Calu3 (cell line): ENCODE measurements around the gene ARHGEF38. TPM values are rescaled to one million over a fixed set of nuclear protein-coding genes. Genes with fewer than 3 reads are reported as not detected.

ENCODE experiments used
- BruUV-seq: library from RNA; stranded (reverse); fragments of 400-500 nt; replicated peaks from 2 replicates; lab custom pipeline; 2021; lab: Mats Ljungman, UMichigan
- CTCF ChIA-PET: fragments of 300-600 bp; sonication (Branson Sonifier 250); formaldehyde crosslinking; loops from one replicate; lab custom pipeline; 2022; ENCODE audit warnings: antibody characterized with exemption; lab: Charles Lee
- DNase-seq: peaks from one replicate; pipeline ENCODE4 v3.0.0; 2022
- H3K27ac Mint-ChIP-seq: one replicate; pipeline ENCODE4 v1.8.0; 2022; ENCODE audit warnings: mixed read lengths; ENCODE audit not compliant: unreplicated experiment
- H3K27me3 Mint-ChIP-seq: one replicate; pipeline ENCODE4 v1.8.0; 2022; ENCODE audit warnings: mixed read lengths; ENCODE audit not compliant: unreplicated experiment
- H3K36me3 Mint-ChIP-seq: one replicate; pipeline ENCODE4 v1.8.0; 2022; ENCODE audit warnings: mild to moderate bottlenecking, moderate library complexity, mixed read lengths; ENCODE audit not compliant: insufficient read depth, unreplicated experiment
- H3K4me1 Mint-ChIP-seq: one replicate; pipeline ENCODE4 v1.8.0; 2022; ENCODE audit warnings: mild to moderate bottlenecking, low read depth, mixed read lengths; ENCODE audit not compliant: unreplicated experiment
- H3K4me3 Mint-ChIP-seq: one replicate; pipeline ENCODE4 v1.8.0; 2022; ENCODE audit warnings: mild to moderate bottlenecking, low read depth, moderate library complexity, mixed read lengths; ENCODE audit not compliant: unreplicated experiment
- H3K9me3 Mint-ChIP-seq: one replicate; pipeline ENCODE4 v1.8.0; 2022; ENCODE audit warnings: low read depth, mixed read lengths; ENCODE audit not compliant: unreplicated experiment
- CTCF ChIP-seq: fragments of 200-600 bp; IDR thresholded peaks from one replicate; pipeline ENCODE4 v1.8.0; 2022; ENCODE audit warnings: antibody characterized with exemption; ENCODE audit not compliant: unreplicated experiment
- intact Hi-C: fragments of 100-400 bp; cut with micrococcal nuclease; formaldehyde crosslinking; loops from one replicate; pipeline ENCODE4 v1.10.0; 2022; ENCODE audit not compliant: unreplicated experiment
- total RNA-seq: library from RNA; stranded (reverse); gene quantifications from 2 replicates; pipeline ENCODE4 v1.2.3, GENCODE V29; 2022

Gene ARHGEF38
- total RNA-seq, 1 experiment from 2014 or later, result 16.6 TPM

- TF ChIP-seq CTCF, result no peak
- Mint-ChIP-seq H3K27me3 (no peaks in the 10 kb centered on the region), H3K4me1 (no peaks in the 10 kb centered on the region), H3K9me3 (no peaks in the 10 kb centered on the region), H3K36me3 (peaks cover 7% of the 10 kb centered on the region), H3K27ac (no peak overlapping the region), H3K4me3 (no peak overlapping the region)
- intact Hi-C loops, result no loop called here
- DNase-seq, result no peak
- BruUV-seq, result no TSS peak
- CTCF ChIA-PET, result no interaction called here
Observed at GRCh38 chr4:105645440-105645839, 93.0 kb downstream of the ARHGEF38 start.

- peaks cover 7% of the 10 kb centered on the region for H3K36me3 Mint-ChIP-seq
- BruUV-seq, result no TSS peak
- H3K27me3 Mint-ChIP-seq, result no peaks in the 10 kb centered on the region
- no peak for TF ChIP-seq CTCF
- no peak for DNase-seq
- H3K4me1 Mint-ChIP-seq, result no peaks in the 10 kb centered on the region
- H3K4me3 Mint-ChIP-seq, result no peak overlapping the region
- no peaks in the 10 kb centered on the region for H3K9me3 Mint-ChIP-seq
- no peak overlapping the region for H3K27ac Mint-ChIP-seq
- CTCF ChIA-PET, result no interaction called here
- intact Hi-C loops, result no loop called here
Observed at GRCh38 chr4:105650190-105650589, 97.8 kb downstream of the ARHGEF38 start.

- no peak for DNase-seq
- TF ChIP-seq CTCF, result no peak
- Mint-ChIP-seq H3K27me3 (no peaks in the 10 kb centered on the region), H3K4me3 (no peak overlapping the region), H3K9me3 (no peaks in the 10 kb centered on the region), H3K36me3 (peaks cover 7% of the 10 kb centered on the region), H3K4me1 (peaks cover 6% of the 10 kb centered on the region), H3K27ac (no peak overlapping the region)
- BruUV-seq, result no TSS peak
- intact Hi-C loops, result no loop called here
- CTCF ChIA-PET, result no interaction called here
Observed at GRCh38 chr4:105651884-105652283, 99.5 kb downstream of the ARHGEF38 start.

- intact Hi-C loops, result no loop called here
- Mint-ChIP-seq H3K36me3 (peaks cover 7% of the 10 kb centered on the region), H3K4me3 (no peak overlapping the region), H3K27ac (no peak overlapping the region), H3K4me1 (peaks cover 9% of the 10 kb centered on the region), H3K27me3 (no peaks in the 10 kb centered on the region), H3K9me3 (no peaks in the 10 kb centered on the region)
- BruUV-seq, result no TSS peak
- CTCF ChIA-PET, result no interaction called here
- no peak for TF ChIP-seq CTCF
- DNase-seq, result no peak
Observed at GRCh38 chr4:105652286-105652888, 100.0 kb downstream of the ARHGEF38 start.
